ENCODE results near the gene PTPRN2. TPM values are rescaled to one million over a fixed set of nuclear protein-coding genes. Genes with fewer than 3 reads are reported as not detected.

Gene PTPRN2
- total RNA-seq, 1 donor from 2014 or later = 1.8 TPM

GRCh38 chr7:157618091-157618726 is 969.4 kb downstream of the PTPRN2 start:
- Mint-ChIP-seq H3K27ac (no peak overlapping the region), H3K36me3 (ENCODE audit: low read depth) (no peaks in the 10 kb centered on the region), H3K27me3 (peaks cover 2% of the 10 kb centered on the region), H3K4me1 (no peaks in the 10 kb centered on the region), H3K4me3 (no peak overlapping the region), H3K9me3 (no peaks in the 10 kb centered on the region)
- DNase-seq (no peak), ATAC-seq (ENCODE audit: low read depth) (no peak)
- ChIA-PET CTCF (no interaction called here), POLR2A (no interaction called here)
- intact Hi-C loops (cut with micrococcal nuclease) = no loop called here
- TF ChIP-seq CTCF (IDR thresholded peaks at IDR 0.05) = no peak

- DNase-seq = no peak
- CTCF ChIA-PET = no interaction called here
- Mint-ChIP-seq H3K27ac (no peak overlapping the region), H3K9me3 (no peaks in the 10 kb centered on the region), H3K4me1 (peaks cover 2% of the 10 kb centered on the region), H3K27me3 (no peaks in the 10 kb centered on the region), H3K36me3 (ENCODE audit: low read depth) (no peaks in the 10 kb centered on the region), H3K4me3 (no peak overlapping the region)
- intact Hi-C loops (cut with micrococcal nuclease) = no loop called here
- no peak for TF ChIP-seq CTCF (IDR thresholded peaks at IDR 0.05)
- POLR2A ChIA-PET = no interaction called here
- no peak for ATAC-seq (ENCODE audit: low read depth)
These were observed 970.2 kb downstream of the PTPRN2 start for GRCh38 chr7:157617401-157617800.

- Mint-ChIP-seq H3K27ac (no peak overlapping the region), H3K36me3 (ENCODE audit: low read depth) (no peaks in the 10 kb centered on the region), H3K9me3 (no peaks in the 10 kb centered on the region), H3K4me3 (no peak overlapping the region), H3K27me3 (no peaks in the 10 kb centered on the region), H3K4me1 (peaks cover 5% of the 10 kb centered on the region)
- DNase-seq (no peak), ATAC-seq (ENCODE audit: low read depth) (no peak)
- POLR2A ChIA-PET = no interaction called here
- TF ChIP-seq CTCF (IDR thresholded peaks at IDR 0.05) = no peak
- intact Hi-C loops (cut with micrococcal nuclease) = no loop called here
- CTCF ChIA-PET = no interaction called here
These were observed 970.7 kb downstream of the PTPRN2 start for GRCh38 chr7:157616931-157617330.

- Mint-ChIP-seq H3K36me3 (ENCODE audit: low read depth) (no peaks in the 10 kb centered on the region), H3K27me3 (no peaks in the 10 kb centered on the region), H3K9me3 (no peaks in the 10 kb centered on the region), H3K4me3 (no peak overlapping the region), H3K4me1 (peaks cover 5% of the 10 kb centered on the region), H3K27ac (no peak overlapping the region)
- ChIA-PET CTCF (no interaction called here), POLR2A (no interaction called here)
- intact Hi-C loops (cut with micrococcal nuclease) = no loop called here
- DNase-seq (no peak), ATAC-seq (ENCODE audit: low read depth) (no peak)
- no peak for TF ChIP-seq CTCF (IDR thresholded peaks at IDR 0.05)
These were observed 971.2 kb downstream of the PTPRN2 start for GRCh38 chr7:157616426-157616825.

GRCh38 chr7:157615852-157616251 is 971.8 kb downstream of the PTPRN2 start:
- CTCF ChIA-PET = no interaction called here
- Mint-ChIP-seq H3K36me3 (ENCODE audit: low read depth) (no peaks in the 10 kb centered on the region), H3K4me3 (no peak overlapping the region), H3K27me3 (no peaks in the 10 kb centered on the region), H3K4me1 (peaks cover 5% of the 10 kb centered on the region), H3K9me3 (no peaks in the 10 kb centered on the region), H3K27ac (no peak overlapping the region)
- intact Hi-C loops (cut with micrococcal nuclease) = no loop called here
- no peak for TF ChIP-seq CTCF (IDR thresholded peaks at IDR 0.05)
- no peak for ATAC-seq (ENCODE audit: low read depth)
- no peak for DNase-seq
- POLR2A ChIA-PET = interaction anchor here (0.6 kb wide), 1 partner anchor 1083 kb away, joined by 3 read pairs; no protein-coding TSS in a partner anchor
